ENCODE measurements around the gene DNAJB8. TPM values are rescaled to one million over a fixed set of nuclear protein-coding genes. Genes with fewer than 3 reads are reported as not detected.

The DNAJB8 gene
- polyA plus RNA-seq, 1 experiment = not detected

GRCh38 chr3:128472449-128473179 lies 5.9 kb upstream of the DNAJB8 start:
- DNase-seq (ENCODE audit: low read depth) = no peak
- ChIA-PET POLR2A (no interaction called here), CTCF (no interaction called here)
- H3K4me3 ChIP-seq (ENCODE audit: low read depth, low read length) = no peak overlapping the region
- TF ChIP-seq, protein P1, sequence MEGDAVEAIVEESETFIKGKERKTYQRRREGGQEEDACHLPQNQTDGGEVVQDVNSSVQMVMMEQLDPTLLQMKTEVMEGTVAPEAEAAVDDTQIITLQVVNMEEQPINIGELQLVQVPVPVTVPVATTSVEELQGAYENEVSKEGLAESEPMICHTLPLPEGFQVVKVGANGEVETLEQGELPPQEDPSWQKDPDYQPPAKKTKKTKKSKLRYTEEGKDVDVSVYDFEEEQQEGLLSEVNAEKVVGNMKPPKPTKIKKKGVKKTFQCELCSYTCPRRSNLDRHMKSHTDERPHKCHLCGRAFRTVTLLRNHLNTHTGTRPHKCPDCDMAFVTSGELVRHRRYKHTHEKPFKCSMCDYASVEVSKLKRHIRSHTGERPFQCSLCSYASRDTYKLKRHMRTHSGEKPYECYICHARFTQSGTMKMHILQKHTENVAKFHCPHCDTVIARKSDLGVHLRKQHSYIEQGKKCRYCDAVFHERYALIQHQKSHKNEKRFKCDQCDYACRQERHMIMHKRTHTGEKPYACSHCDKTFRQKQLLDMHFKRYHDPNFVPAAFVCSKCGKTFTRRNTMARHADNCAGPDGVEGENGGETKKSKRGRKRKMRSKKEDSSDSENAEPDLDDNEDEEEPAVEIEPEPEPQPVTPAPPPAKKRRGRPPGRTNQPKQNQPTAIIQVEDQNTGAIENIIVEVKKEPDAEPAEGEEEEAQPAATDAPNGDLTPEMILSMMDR (IDR thresholded peaks at IDR 0.05; ENCODE audit: insufficient read depth, low read depth, low read length) = no peak
- H3K27me3 ChIP-seq (ENCODE audit: control insufficient read depth, insufficient read depth, low read length) = peaks cover 15% of the 10 kb centered on the region
- H3K36me3 ChIP-seq (ENCODE audit: control insufficient read depth, insufficient read depth, low read length) = no peaks in the 10 kb centered on the region

DNA sequence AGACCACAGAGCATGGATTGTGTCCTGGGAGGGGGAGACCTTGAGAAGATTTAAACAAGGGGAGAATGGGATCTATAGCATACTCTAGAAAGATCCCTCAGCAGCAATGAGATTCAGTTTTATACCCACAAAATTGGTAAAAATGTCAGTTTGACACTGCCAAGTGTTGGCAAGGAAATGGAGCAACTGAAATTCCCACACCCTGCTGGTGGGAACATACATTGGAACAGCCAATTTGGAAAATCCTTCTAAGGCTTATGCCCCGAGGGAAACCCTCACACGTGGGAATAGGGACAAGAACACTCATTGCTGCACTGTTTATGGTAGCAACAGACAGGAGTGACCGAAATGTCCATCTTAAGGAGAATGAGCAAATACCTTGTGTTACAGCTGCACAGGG lies 5.0 kb upstream of the DNAJB8 start:
- Histone ChIP-seq H3K4me3 (ENCODE audit: low read depth, low read length) (no peak overlapping the region), H3K27me3 (ENCODE audit: control insufficient read depth, insufficient read depth, low read length) (peaks cover 15% of the 10 kb centered on the region), H3K36me3 (ENCODE audit: control insufficient read depth, insufficient read depth, low read length) (no peaks in the 10 kb centered on the region)
- CTCF ChIA-PET = no interaction called here
- POLR2A ChIA-PET = no interaction called here
- DNase-seq (ENCODE audit: low read depth) = no peak
- TF ChIP-seq, protein P1 (IDR thresholded peaks at IDR 0.05; ENCODE audit: insufficient read depth, low read depth, low read length) = no peak

DNA sequence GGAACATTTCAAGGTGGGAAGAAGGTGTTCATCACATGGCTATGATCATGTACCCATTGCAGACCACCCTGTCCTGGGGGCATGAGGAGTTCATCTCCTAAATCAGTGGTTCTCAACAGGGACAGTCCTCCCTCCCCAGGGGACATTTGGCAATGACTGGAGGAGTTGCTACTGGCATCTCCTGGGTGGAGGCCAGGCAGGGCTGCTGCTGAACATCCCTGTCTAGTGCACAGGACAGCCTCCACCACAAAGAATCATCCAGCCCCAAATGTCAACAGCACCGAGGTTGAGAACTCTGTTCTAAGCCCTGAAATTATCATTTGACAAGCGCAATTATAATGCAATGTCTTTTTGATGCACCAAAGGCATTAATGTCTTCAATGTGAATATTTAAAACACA lies 4.4 kb upstream of the DNAJB8 start:
- ChIA-PET CTCF (no interaction called here), POLR2A (no interaction called here)
- no peak overlapping the region for H3K4me3 ChIP-seq (ENCODE audit: low read depth, low read length)
- H3K36me3 ChIP-seq (ENCODE audit: control insufficient read depth, insufficient read depth, low read length) = no peaks in the 10 kb centered on the region
- TF ChIP-seq, protein P1 (IDR thresholded peaks at IDR 0.05; ENCODE audit: insufficient read depth, low read depth, low read length) = no peak
- peaks cover 19% of the 10 kb centered on the region for H3K27me3 ChIP-seq (ENCODE audit: control insufficient read depth, insufficient read depth, low read length)
- no peak for DNase-seq (ENCODE audit: low read depth)

DNA sequence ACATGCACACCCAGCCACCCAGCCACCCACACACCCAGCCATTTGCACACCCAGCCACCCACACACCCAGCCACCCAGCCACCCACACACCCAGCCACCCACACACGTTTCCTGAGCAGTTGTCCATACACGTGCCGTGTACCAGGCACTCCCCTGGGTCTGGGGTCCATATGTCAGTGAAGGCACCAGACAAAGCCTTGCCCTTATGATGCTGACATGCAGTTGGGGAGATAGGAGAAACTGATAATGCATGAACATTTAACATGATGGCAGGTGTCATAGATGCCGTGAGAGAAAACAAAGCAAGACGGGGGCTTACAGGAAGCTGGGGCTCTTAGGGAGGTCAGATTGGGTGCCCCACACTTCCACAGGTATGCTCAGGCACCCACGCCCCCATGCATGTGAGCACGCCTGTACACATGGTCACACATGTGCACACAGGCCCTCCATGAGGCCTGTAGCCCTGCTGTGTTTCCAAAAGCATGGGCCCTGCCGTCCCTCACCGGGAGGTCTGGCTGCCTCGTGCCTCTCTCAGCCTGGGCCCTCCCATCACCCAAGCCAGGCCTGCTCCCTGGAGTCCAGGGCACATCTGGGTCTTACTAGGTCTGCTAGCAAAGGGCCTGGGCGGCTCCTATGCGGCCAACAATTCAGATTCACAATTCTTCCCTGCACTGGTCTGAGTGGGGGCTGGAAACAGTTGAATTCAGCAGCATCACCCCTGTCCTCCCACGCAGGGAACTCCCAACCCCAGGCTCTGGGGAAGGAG lies 3.6 kb upstream of the DNAJB8 start:
- Histone ChIP-seq H3K4me3 (ENCODE audit: low read depth, low read length) (no peak overlapping the region), H3K36me3 (ENCODE audit: control insufficient read depth, insufficient read depth, low read length) (no peaks in the 10 kb centered on the region), H3K27me3 (ENCODE audit: control insufficient read depth, insufficient read depth, low read length) (peaks cover 24% of the 10 kb centered on the region)
- TF ChIP-seq, protein P1 (IDR thresholded peaks at IDR 0.05; ENCODE audit: insufficient read depth, low read depth, low read length) = no peak
- POLR2A ChIA-PET = no interaction called here
- CTCF ChIA-PET = no interaction called here
- DNase-seq (ENCODE audit: low read depth) = no peak

- peaks cover 26% of the 10 kb centered on the region for H3K27me3 ChIP-seq (ENCODE audit: control insufficient read depth, insufficient read depth, low read length)
- ChIA-PET POLR2A (no interaction called here), CTCF (interaction anchor here (1.0 to 1.4 kb wide), 2 partner anchors 22 to 43 kb away, joined by 4 read pairs; no protein-coding TSS in a partner anchor)
- H3K4me3 ChIP-seq (ENCODE audit: low read depth, low read length) = no peak overlapping the region
- TF ChIP-seq, protein P1 (IDR thresholded peaks at IDR 0.05; ENCODE audit: insufficient read depth, low read depth, low read length) = no peak
- no peak for DNase-seq (ENCODE audit: low read depth)
- no peaks in the 10 kb centered on the region for H3K36me3 ChIP-seq (ENCODE audit: control insufficient read depth, insufficient read depth, low read length)
Measured at GRCh38 chr3:128469556-128469955, 2.9 kb upstream of the DNAJB8 start.
